ENCODE results near the gene FFAR4. TPM values are rescaled to one million over a fixed set of nuclear protein-coding genes. Genes with fewer than 3 reads are reported as not detected.

Gene FFAR4
- total RNA-seq, 5 donors from 2014 or later (not counting 1 experiment from before 2014, with no cell fraction given), result not detected

DNA sequence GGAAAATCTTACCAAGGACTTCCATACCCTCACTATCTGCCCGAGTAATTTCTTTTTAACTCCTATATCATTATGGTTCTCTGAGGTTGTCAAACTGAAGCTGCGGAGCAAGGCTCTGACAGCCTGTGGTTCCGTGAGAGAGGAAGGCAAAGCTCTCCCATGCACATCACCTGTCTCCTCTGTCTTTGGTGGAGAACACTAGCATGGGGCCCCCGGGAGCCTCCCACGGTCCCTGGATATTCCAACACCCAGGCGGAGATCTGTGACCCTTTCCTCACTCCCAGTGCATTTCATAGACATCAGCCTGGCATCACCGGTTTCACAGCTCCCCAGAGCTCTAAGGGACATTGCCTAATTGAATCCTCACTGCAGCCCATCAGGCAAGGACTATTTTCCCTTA lies 24.2 kb downstream of the FFAR4 start:
- Mint-ChIP-seq H3K9me3 (no peaks in the 10 kb centered on the region), H3K36me3 (no peaks in the 10 kb centered on the region), H3K4me1 (no peaks in the 10 kb centered on the region), H3K27ac (no peak overlapping the region), H3K27me3 (peaks cover 6 to 21% of the 10 kb centered on the region in 2 donors), H3K4me3 (no peak overlapping the region)
- Histone ChIP-seq H3K27ac (ENCODE audit: low read length) (no peak overlapping the region), H3K4me3 (ENCODE audit: control insufficient read depth in 1 of 2, extremely low read depth in 1 of 2, low read length in 1 of 2) (no peak overlapping the region), H3K9me3 (no peaks in the 10 kb centered on the region), H3K36me3 (ENCODE audit: control insufficient read depth in 2 of 2, extremely low read depth in 1 of 2, insufficient read depth in 1 of 2, low read length in 1 of 2) (no peaks in the 10 kb centered on the region), H3K4me1 (ENCODE audit: control insufficient read depth in 1 of 2, extremely low read depth in 1 of 2, insufficient read depth in 2 of 2, low read length in 2 of 2) (no peaks in the 10 kb centered on the region), H3K27me3 (replicated peaks in 1 of 2; ENCODE audit: control insufficient read depth in 2 of 2, extremely low read depth in 1 of 2, insufficient read depth in 2 of 2, low read length in 1 of 2) (peaks cover 0 to 14% of the 10 kb centered on the region in 2 experiments)
- ATAC-seq (replicated peaks in 1 of 4) (no peak), DNase-seq (no peak)
- WGBS (ENCODE audit: insufficient coverage), result 78% methylated on average over 5 of the region's 7 CpGs
- ChIA-PET CTCF (no interaction called here), POLR2A (no interaction called here)

- no peaks in the 10 kb centered on the region for H3K9me3 Mint-ChIP-seq
- no peaks in the 10 kb centered on the region for H3K4me1 ChIP-seq (ENCODE audit: control insufficient read depth in 1 of 2, extremely low read depth in 1 of 2, insufficient read depth in 2 of 2, low read length in 2 of 2)
- CTCF ChIA-PET, result no interaction called here
- H3K36me3 Mint-ChIP-seq, result no peaks in the 10 kb centered on the region
- H3K9me3 ChIP-seq, result no peaks in the 10 kb centered on the region
- H3K4me3 ChIP-seq (ENCODE audit: control insufficient read depth in 1 of 2, extremely low read depth in 1 of 2, low read length in 1 of 2), result no peak overlapping the region
- H3K27me3 ChIP-seq (replicated peaks in 1 of 2; ENCODE audit: control insufficient read depth in 2 of 2, extremely low read depth in 1 of 2, insufficient read depth in 2 of 2, low read length in 1 of 2), result peaks cover 0 to 14% of the 10 kb centered on the region in 2 experiments
- H3K27me3 Mint-ChIP-seq, result peaks cover 6 to 21% of the 10 kb centered on the region in 2 donors
- no peak overlapping the region for H3K27ac Mint-ChIP-seq
- DNase-seq (no peak), ATAC-seq (replicated peaks in 1 of 4) (no peak)
- no peak overlapping the region for H3K27ac ChIP-seq (ENCODE audit: low read length)
- H3K4me1 Mint-ChIP-seq, result no peaks in the 10 kb centered on the region
- 75% methylated on average over 2 of the region's 8 CpGs for WGBS (ENCODE audit: insufficient coverage)
- POLR2A ChIA-PET, result no interaction called here
- no peak overlapping the region for H3K4me3 Mint-ChIP-seq
- H3K36me3 ChIP-seq (ENCODE audit: control insufficient read depth in 2 of 2, extremely low read depth in 1 of 2, insufficient read depth in 1 of 2, low read length in 1 of 2), result no peaks in the 10 kb centered on the region
These were observed 24.8 kb downstream of the FFAR4 start for GRCh38 chr10:93591065-93591808.

- no peak for DNase-seq
- H3K4me1 Mint-ChIP-seq, result no peaks in the 10 kb centered on the region
- H3K27me3 Mint-ChIP-seq, result peaks cover 6 to 24% of the 10 kb centered on the region in 2 donors
- no peak overlapping the region for H3K27ac Mint-ChIP-seq
- H3K27ac ChIP-seq (ENCODE audit: low read length), result no peak overlapping the region
- 67% methylated on average over 2 of the region's 4 CpGs for WGBS (ENCODE audit: insufficient coverage)
- H3K36me3 Mint-ChIP-seq, result no peaks in the 10 kb centered on the region
- ChIA-PET POLR2A (no interaction called here), CTCF (no interaction called here)
- no peak overlapping the region for H3K4me3 Mint-ChIP-seq
- H3K9me3 Mint-ChIP-seq, result no peaks in the 10 kb centered on the region
- peaks cover 0 to 14% of the 10 kb centered on the region in 2 experiments for H3K27me3 ChIP-seq (replicated peaks in 1 of 2; ENCODE audit: control insufficient read depth in 2 of 2, extremely low read depth in 1 of 2, insufficient read depth in 2 of 2, low read length in 1 of 2)
- no peaks in the 10 kb centered on the region for H3K4me1 ChIP-seq (ENCODE audit: control insufficient read depth in 1 of 2, extremely low read depth in 1 of 2, insufficient read depth in 2 of 2, low read length in 2 of 2)
- H3K36me3 ChIP-seq (ENCODE audit: control insufficient read depth in 2 of 2, extremely low read depth in 1 of 2, insufficient read depth in 1 of 2, low read length in 1 of 2), result no peaks in the 10 kb centered on the region
- H3K9me3 ChIP-seq, result no peaks in the 10 kb centered on the region
- H3K4me3 ChIP-seq (ENCODE audit: control insufficient read depth in 1 of 2, extremely low read depth in 1 of 2, low read length in 1 of 2), result no peak overlapping the region
- no peak for ATAC-seq (replicated peaks in 1 of 4)
These were observed 26.8 kb downstream of the FFAR4 start for GRCh38 chr10:93593254-93593653.

DNA sequence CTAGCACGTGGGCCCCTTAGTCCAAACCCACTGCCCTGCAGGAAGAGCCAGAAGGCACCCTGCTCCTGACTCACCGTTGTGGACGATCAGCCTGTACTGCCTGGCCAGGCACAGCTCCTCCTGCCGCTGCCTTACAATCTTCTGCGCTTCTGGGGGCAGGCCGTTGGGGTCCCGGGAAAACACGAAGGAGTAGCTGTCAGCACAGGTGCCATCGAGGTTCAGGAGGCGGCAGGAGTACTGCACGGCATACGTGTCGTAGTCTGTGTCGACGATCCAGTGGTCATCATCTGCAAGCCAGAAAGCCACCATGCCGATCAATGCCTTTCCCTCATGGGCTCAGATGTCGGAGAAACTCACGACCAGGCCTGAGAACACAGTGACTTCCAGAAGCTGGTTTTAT lies 27.3 kb downstream of the FFAR4 start:
- ChIA-PET POLR2A (no interaction called here), CTCF (no interaction called here)
- Histone ChIP-seq H3K9me3 (no peaks in the 10 kb centered on the region), H3K4me3 (ENCODE audit: control insufficient read depth in 1 of 2, extremely low read depth in 1 of 2, low read length in 1 of 2) (no peak overlapping the region), H3K36me3 (ENCODE audit: control insufficient read depth in 2 of 2, extremely low read depth in 1 of 2, insufficient read depth in 1 of 2, low read length in 1 of 2) (no peaks in the 10 kb centered on the region), H3K27me3 (replicated peaks in 1 of 2; ENCODE audit: control insufficient read depth in 2 of 2, extremely low read depth in 1 of 2, insufficient read depth in 2 of 2, low read length in 1 of 2) (peaks cover 0 to 10% of the 10 kb centered on the region in 2 experiments), H3K4me1 (ENCODE audit: control insufficient read depth in 1 of 2, extremely low read depth in 1 of 2, insufficient read depth in 2 of 2, low read length in 2 of 2) (no peaks in the 10 kb centered on the region), H3K27ac (ENCODE audit: low read length) (no peak overlapping the region)
- peaks cover 3 to 21% of the 10 kb centered on the region in 2 donors for H3K27me3 Mint-ChIP-seq
- ATAC-seq (replicated peaks in 1 of 4) (no peak), DNase-seq (no peak)
- no peaks in the 10 kb centered on the region for H3K4me1 Mint-ChIP-seq
- no peak overlapping the region for H3K4me3 Mint-ChIP-seq
- H3K27ac Mint-ChIP-seq, result no peak overlapping the region
- WGBS (ENCODE audit: insufficient coverage), result 87% methylated on average over 17 of the region's 18 CpGs
- no peaks in the 10 kb centered on the region for H3K36me3 Mint-ChIP-seq
- H3K9me3 Mint-ChIP-seq, result no peaks in the 10 kb centered on the region

DNA sequence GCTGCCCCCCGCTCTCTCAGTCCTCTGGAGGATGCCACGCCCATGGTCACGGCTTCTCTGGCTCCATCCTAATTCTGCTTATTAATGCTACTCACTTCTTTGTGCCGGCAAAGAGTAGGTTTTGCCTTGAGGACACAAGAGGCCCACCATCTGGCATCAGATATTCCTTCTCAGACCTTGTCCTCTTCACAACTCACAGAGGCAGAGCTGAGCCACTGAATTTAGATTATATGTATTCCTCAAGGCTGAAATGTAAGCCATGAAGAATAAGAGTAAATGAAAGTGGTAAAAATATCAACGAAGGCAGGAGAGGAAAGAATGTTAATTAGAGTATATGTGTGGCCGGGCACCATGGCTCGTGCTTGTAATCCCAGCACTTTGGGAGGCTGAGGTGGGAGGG lies 28.1 kb downstream of the FFAR4 start:
- ChIA-PET POLR2A (no interaction called here), CTCF (no interaction called here)
- peaks cover 4 to 18% of the 10 kb centered on the region in 2 donors for H3K27me3 Mint-ChIP-seq
- no peaks in the 10 kb centered on the region for H3K36me3 Mint-ChIP-seq
- H3K9me3 Mint-ChIP-seq, result no peaks in the 10 kb centered on the region
- H3K4me1 ChIP-seq (ENCODE audit: control insufficient read depth in 1 of 2, extremely low read depth in 1 of 2, insufficient read depth in 2 of 2, low read length in 2 of 2), result no peaks in the 10 kb centered on the region
- H3K36me3 ChIP-seq (ENCODE audit: control insufficient read depth in 2 of 2, extremely low read depth in 1 of 2, insufficient read depth in 1 of 2, low read length in 1 of 2), result no peaks in the 10 kb centered on the region
- no peak overlapping the region for H3K4me3 ChIP-seq (ENCODE audit: control insufficient read depth in 1 of 2, extremely low read depth in 1 of 2, low read length in 1 of 2)
- no peaks in the 10 kb centered on the region for H3K9me3 ChIP-seq
- no peak overlapping the region for H3K27ac ChIP-seq (ENCODE audit: low read length)
- no peak for DNase-seq
- no peak overlapping the region for H3K4me3 Mint-ChIP-seq
- no peak overlapping the region for H3K27ac Mint-ChIP-seq
- no peak for ATAC-seq (replicated peaks in 1 of 4)
- H3K4me1 Mint-ChIP-seq, result no peaks in the 10 kb centered on the region
- 77% methylated on average over 6 of the region's 7 CpGs for WGBS (ENCODE audit: insufficient coverage)
- H3K27me3 ChIP-seq (replicated peaks in 1 of 2; ENCODE audit: control insufficient read depth in 2 of 2, extremely low read depth in 1 of 2, insufficient read depth in 2 of 2, low read length in 1 of 2), result peaks cover 0 to 9% of the 10 kb centered on the region in 2 experiments

DNA sequence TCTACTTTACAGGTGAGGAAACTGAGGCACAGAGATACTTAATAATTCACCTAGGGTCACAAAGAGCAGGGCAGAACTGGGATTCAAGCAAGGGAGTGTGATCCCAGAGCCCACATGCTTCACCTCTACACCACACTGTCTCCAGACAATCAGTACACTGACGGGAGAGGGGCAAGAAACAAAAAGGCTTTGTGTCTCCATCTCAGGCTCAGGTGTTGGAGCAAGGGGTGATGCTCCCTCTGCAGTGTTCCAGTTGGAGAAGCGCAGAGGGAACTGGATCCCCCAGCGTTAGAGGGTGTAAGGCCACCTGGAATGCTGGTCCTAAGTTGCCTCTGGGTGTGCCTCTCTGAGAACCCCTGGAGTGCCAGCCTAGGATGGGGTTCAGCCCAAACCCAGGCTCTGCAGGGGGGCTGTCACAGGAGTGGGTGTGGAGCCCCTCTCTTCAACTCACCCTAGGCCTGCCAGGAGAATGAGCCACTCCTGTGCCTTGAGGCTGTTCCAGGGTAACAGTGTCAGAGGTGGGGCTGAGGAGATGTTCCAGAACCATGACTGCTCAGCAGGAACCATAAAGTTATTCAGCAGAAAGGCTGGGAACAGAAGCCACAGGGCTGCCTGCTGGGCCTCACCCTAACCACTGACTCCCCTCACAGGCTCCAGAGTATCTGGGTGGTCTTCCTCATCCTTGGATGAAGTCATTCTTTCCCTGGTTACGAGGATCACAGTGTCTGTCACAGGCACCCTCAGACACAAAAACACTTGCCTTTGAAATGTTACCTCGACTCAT lies 29.1 kb downstream of the FFAR4 start:
- Mint-ChIP-seq H3K36me3 (no peaks in the 10 kb centered on the region), H3K4me3 (no peak overlapping the region), H3K27ac (no peak overlapping the region), H3K9me3 (no peaks in the 10 kb centered on the region), H3K4me1 (no peaks in the 10 kb centered on the region), H3K27me3 (peaks cover 14 to 17% of the 10 kb centered on the region in 2 donors)
- H3K4me3 ChIP-seq (ENCODE audit: control insufficient read depth in 1 of 2, extremely low read depth in 1 of 2, low read length in 1 of 2), result no peak overlapping the region
- ChIA-PET CTCF (no interaction called here), POLR2A (no interaction called here)
- 68% methylated on average over 2 of the region's 5 CpGs for WGBS (ENCODE audit: insufficient coverage)
- no peaks in the 10 kb centered on the region for H3K4me1 ChIP-seq (ENCODE audit: control insufficient read depth in 1 of 2, extremely low read depth in 1 of 2, insufficient read depth in 2 of 2, low read length in 2 of 2)
- H3K9me3 ChIP-seq, result no peaks in the 10 kb centered on the region
- peaks cover 0 to 17% of the 10 kb centered on the region in 2 experiments for H3K27me3 ChIP-seq (replicated peaks in 1 of 2; ENCODE audit: control insufficient read depth in 2 of 2, extremely low read depth in 1 of 2, insufficient read depth in 2 of 2, low read length in 1 of 2)
- H3K27ac ChIP-seq (ENCODE audit: low read length), result no peak overlapping the region
- no peak for ATAC-seq (replicated peaks in 1 of 4)
- DNase-seq, result no peak
- H3K36me3 ChIP-seq (ENCODE audit: control insufficient read depth in 2 of 2, extremely low read depth in 1 of 2, insufficient read depth in 1 of 2, low read length in 1 of 2), result no peaks in the 10 kb centered on the region
